Jurkat, Clone E6-1 (cell line): Measurements from ENCODE around the gene CIAO3.
"Not testable (repeated sequence)": the region's sequence is repeated elsewhere in the genome, so short reads cannot be mapped to it uniquely, and the experiment has no call there.

Experiments
- DNase-seq: peaks from one replicate; pipeline ENCODE4 v3.0.0-alpha.2; 2011; ENCODE audit warnings: low read depth, low spot score
- H3K4me3 ChIP-seq: 2 replicates; pipeline ENCODE4 v1.5.1; 2011; ENCODE audit warnings: mild to moderate bottlenecking, low read length, control low read depth, moderate library complexity

Gene CIAO3

DNA sequence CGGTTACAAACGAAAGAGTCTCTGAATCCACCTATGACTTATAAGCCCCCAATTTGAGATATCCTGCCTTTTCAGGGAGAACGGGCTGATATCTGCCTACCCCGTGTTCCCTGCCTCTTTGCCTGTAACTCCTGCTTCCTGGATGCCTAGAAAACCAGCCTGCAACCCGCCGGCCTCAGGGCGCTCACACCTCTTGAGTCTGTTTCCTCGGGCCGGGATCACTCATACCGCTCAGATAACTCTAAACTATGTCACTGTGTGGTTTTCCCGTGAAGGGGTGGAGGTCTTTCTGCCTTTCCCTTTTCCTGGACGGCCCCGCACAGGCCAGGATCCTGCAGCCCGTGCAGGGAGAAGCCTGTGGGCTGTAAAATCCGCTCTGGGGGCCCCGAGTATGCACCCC is 37.0 kb upstream of the CIAO3 start:
- DNase-seq = no peak
- no peak overlapping the region for H3K4me3 ChIP-seq

- DNase-seq = no peak
- no peak overlapping the region for H3K4me3 ChIP-seq
These were observed 36.0 kb upstream of the CIAO3 start for GRCh38 chr16:776824-777223.

GRCh38 chr16:776298-776697 is 35.5 kb upstream of the CIAO3 start:
- DNase-seq, H3K4me3 ChIP-seq: not testable (repeated sequence)

DNA sequence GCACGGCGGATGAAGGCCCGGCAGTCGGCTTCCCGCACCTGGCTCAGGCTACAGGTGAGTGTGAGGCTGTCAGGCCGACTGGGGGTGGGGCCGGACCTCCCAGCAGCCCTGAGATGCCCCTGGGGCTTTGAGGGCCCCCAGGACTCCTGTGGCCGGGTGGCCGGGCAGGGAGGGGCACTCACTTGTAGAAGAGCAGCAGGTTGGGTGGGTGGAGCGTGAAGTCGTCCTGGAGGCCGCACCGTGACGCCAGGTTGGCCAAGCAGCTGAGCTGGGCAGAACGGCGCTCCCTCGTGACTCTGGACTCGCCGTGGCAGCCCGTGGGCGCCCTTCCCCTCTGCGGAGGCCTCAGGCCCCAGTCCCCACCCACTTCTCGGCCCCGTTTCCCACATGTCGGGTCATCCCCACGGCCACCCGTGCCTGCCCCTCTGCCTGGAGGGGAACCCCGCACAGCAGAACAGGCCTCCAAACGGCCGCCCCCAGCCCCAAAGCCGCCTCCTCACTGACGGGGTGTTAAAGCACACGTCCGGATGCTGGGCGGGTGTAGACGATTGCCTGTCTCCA is 34.5 kb upstream of the CIAO3 start:
- no peak overlapping the region for H3K4me3 ChIP-seq
- DNase-seq = no peak

GRCh38 chr16:774086-775001 is 33.5 kb upstream of the CIAO3 start:
- DNase-seq = no peak
- no peak overlapping the region for H3K4me3 ChIP-seq

DNA sequence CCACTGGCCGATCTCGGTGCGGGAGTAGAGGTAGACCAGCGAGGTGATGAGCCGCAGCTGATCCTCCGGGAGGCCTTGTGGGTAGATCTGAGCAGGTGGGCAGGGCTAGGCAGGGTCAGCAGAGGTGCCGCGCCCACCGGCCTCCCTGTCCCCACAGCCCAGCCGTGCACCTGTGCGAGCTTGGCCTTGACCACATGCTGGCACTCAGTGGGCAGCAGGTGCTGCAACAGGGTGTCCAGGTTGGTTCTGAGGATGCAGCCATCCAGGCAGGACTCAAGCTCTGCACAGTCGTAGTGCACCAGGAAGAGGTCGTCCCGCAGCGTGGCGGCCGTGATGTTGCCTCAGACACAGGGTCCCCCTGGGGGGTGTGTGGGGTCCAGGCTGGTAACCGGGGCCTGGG is 32.2 kb upstream of the CIAO3 start:
- no peak for DNase-seq
- H3K4me3 ChIP-seq = no peak overlapping the region

GRCh38 chr16:770411-770810 is 29.6 kb upstream of the CIAO3 start:
- no peak overlapping the region for H3K4me3 ChIP-seq
- DNase-seq = no peak

- DNase-seq = no peak
- no peak overlapping the region for H3K4me3 ChIP-seq
These were observed 29.1 kb upstream of the CIAO3 start for GRCh38 chr16:769934-770333.

GRCh38 chr16:769184-769784 is 28.5 kb upstream of the CIAO3 start:
- no peak for DNase-seq
- H3K4me3 ChIP-seq = no peak overlapping the region

- no peak for DNase-seq
- H3K4me3 ChIP-seq = no peak overlapping the region
These were observed 27.6 kb upstream of the CIAO3 start for GRCh38 chr16:768428-768827.

- no peak for DNase-seq
- no peak overlapping the region for H3K4me3 ChIP-seq
These were observed 27.0 kb upstream of the CIAO3 start for GRCh38 chr16:767743-768235.

DNA sequence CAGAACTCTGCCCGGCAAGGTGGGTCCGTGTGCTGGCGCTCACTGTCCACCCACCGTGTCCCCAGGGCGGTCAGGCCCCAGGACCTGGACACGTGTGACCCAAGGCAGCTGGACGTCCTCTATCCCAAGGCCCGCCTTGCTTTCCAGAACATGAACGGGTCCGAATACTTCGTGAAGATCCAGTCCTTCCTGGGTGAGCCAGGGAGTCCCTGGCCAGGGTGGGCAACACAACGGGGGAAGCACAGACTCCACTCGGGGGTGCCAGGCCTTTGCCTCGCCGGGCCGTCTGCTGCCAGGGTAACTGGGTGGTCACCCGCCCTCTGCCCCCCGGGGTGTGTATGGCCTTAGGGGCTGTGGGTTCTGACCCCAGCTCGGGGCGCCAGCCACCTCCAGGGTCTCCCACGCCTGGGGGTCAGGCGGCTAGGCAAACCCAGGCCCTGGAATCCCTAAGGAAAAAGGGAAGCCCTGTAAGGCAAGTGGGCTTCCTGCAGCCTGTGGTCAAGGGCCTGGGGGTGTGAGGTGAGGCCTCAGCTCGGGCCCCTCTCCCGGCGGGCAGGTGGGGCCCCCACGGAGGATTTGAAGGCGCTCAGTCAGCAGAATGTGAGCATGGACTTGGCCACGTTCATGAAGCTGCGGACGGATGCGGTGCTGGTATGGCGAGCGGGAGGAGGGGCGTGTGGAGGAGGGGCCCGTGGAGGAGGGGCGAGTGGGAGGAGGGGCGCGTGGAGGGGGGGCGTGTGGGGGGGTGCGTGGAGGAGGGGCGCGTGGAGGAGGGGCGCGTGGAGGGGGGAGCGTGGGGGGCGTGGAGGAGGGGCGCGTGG is 26.2 kb upstream of the CIAO3 start:
- DNase-seq = no peak
- H3K4me3 ChIP-seq = no peak overlapping the region

- H3K4me3 ChIP-seq = no peak overlapping the region
- no peak for DNase-seq
These were observed 25.4 kb upstream of the CIAO3 start for GRCh38 chr16:766008-766819.

- DNase-seq = no peak
- no peak overlapping the region for H3K4me3 ChIP-seq
These were observed 24.7 kb upstream of the CIAO3 start for GRCh38 chr16:765488-765865.

- H3K4me3 ChIP-seq = no peak overlapping the region
- no peak for DNase-seq
These were observed 24.2 kb upstream of the CIAO3 start for GRCh38 chr16:764848-765487.

DNA sequence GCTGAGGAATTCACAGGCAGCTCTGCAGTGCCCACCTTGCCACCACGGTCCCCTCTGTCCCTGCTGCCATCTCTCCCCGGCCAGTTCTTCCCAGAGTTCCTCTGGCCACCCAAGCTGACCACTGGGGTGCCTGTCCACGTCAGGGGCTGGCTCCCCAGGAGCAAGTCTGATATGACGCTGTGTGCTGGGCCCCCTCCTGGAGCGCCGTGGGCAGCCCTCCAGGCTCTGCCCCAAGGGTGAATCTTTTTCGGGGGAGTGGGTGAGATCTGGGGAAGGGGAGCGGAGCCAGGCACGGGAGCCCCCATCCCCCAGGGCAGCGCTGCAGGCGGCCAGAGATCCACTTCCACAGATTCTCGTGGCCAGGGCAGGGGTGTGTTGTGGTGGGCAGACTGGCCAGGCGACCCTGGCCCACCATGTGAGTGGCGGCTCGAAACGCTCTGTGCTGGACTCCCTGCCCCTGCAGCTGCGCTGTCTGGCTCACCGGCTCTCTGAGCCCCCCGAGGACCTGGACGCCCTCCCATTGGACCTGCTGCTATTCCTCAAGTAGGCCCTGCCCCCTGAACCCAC is 23.5 kb upstream of the CIAO3 start:
- DNase-seq = no peak
- H3K4me3 ChIP-seq = no peak overlapping the region

- no peak overlapping the region for H3K4me3 ChIP-seq
- DNase-seq = no peak
These were observed 22.8 kb upstream of the CIAO3 start for GRCh38 chr16:763369-764183.
